GM19455 (cell line): ENCODE results near the gene NF1.

Experiments used
- ATAC-seq: cut with Tn5 transposase; IDR thresholded peaks from one replicate; pipeline ENCODE4 v1.9.1; 2021; ENCODE audit not compliant: unreplicated experiment

The NF1 gene

GRCh38 chr17:31397256-31397939 lies 302.6 kb downstream of the NF1 start:
- ATAC-seq: no peak

DNA sequence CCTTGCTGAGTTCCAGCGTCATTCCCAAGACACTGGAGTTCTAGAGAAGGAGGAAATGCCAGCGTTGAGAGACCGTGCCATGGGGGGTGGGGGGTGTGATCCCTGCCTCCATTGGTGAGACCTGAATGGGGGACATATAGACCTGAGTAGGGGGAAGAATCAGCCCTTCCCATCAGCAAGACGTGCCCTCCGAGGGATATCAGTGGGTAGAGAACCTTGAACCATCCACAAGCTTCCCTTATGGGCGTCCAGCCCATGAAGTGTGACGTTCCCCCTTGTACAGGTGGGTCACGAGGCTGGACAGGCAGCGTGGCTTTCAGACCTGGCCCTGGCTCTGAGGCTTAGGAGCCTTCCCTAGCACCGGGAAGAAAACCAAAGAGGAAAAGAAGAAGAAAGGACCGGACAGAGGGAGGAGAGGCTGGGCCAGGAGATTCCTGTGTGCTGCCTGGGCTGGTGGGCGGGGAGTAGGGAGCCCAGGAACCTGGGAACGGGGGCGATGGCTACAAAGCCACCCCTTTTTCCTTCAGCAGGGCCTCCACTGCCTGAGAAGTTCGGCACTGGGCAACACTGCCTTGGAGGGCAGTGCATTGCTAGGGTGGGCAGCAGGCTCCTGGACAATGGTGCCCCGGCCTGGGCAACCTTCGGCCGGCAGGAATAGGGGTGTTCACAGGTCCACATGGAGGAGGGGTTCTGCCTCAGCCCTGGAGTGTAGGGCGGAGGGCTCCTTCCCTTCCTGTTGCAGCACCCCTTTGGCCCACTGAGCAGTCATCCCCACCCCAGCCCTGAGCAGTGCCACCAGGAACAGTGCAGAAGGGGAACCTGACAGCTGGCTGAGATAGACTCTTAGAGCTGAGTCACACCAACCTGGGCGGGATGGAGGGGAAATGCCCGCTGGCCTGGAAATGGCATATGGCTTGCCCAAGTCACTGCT lies 303.9 kb downstream of the NF1 start:
- ATAC-seq: no peak

- ATAC-seq: no peak
These were observed 305.7 kb downstream of the NF1 start for GRCh38 chr17:31400481-31400950.

DNA sequence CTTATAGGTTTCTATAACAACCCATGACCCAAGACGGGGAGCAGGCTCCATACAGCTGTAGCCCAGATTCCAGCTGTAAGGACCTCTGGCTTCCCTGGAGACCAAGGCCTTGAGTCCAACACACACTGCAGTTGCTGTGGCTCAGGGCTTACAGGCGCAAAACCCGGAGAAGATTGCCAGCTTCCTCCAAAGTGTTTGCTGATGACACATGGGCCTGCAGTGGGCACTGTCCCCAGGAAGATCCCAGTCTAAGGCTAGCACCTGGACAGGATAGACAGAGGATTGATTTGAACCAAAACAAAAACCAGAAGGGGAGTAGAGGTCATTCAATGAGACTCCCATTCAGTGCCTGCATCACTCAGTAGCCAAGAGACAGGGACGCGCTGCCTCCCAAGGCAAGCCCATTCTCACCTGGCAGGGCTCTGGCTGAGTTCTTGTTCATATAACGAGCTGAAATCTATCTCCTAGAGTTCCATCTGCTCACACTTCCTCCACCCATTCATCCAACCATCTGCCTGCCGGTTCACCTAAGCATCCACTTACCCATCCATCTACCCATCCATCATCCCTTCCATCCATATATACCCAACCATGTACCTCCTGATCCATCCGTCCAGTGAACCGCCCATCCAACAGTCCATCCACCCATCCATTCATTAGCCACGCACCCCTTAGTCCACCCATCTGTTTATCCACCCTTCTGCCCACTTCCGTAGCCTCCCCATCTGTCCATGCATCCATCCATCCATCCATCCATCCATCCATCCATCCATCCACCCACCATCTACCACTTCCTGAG lies 306.9 kb downstream of the NF1 start:
- no peak for ATAC-seq

DNA sequence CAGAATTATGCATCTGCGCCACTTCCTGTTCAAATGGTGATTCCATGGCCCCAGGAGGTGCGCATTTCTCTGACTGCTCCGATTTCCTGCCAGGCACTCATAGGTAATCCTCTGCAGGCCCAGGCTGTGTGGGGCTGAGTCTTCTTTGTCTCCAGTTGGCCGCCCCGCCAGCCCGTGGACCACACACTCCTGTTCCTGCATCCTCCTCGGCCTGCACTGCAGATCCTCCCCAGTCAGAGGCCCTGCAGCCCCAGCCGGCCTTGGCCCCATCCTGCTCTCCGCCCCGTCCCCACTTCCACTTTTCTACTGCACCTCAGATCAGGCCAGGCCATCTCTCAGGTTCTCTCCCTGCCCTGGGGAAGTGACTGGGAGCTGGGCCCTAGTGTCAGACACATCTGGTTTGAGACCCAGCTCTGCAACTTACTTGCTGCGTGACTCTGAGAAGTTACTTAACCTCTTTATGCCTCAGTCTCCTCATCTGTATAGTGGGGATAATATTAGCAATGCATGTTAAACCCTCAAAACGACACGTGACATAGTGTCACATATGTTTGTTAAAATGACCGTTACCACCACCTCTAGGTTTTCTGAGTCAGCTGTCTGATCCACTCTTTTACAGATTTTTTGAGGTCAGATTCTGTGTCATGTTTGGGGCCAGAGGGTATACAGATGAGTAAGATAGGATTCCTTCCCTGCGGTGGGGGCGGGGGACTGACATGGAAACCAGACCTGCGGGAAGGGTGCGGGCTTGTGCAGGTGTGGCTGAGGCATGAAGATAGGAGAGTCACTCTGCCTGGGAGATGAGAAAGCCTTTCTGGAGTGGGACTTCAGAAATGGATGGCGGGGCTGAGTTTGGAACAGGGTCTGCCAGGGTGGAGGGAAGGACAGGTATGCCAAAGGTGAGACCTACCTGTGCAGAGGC lies 309.5 kb downstream of the NF1 start:
- no peak for ATAC-seq

GRCh38 chr17:31405890-31406371 lies 311.2 kb downstream of the NF1 start:
- no peak for ATAC-seq

GRCh38 chr17:31408586-31408985 lies 313.8 kb downstream of the NF1 start:
- no peak for ATAC-seq

GRCh38 chr17:31411707-31412285 lies 317.0 kb downstream of the NF1 start:
- ATAC-seq: no peak

- ATAC-seq: no peak
These were observed 317.7 kb downstream of the NF1 start for GRCh38 chr17:31412511-31412910.

DNA sequence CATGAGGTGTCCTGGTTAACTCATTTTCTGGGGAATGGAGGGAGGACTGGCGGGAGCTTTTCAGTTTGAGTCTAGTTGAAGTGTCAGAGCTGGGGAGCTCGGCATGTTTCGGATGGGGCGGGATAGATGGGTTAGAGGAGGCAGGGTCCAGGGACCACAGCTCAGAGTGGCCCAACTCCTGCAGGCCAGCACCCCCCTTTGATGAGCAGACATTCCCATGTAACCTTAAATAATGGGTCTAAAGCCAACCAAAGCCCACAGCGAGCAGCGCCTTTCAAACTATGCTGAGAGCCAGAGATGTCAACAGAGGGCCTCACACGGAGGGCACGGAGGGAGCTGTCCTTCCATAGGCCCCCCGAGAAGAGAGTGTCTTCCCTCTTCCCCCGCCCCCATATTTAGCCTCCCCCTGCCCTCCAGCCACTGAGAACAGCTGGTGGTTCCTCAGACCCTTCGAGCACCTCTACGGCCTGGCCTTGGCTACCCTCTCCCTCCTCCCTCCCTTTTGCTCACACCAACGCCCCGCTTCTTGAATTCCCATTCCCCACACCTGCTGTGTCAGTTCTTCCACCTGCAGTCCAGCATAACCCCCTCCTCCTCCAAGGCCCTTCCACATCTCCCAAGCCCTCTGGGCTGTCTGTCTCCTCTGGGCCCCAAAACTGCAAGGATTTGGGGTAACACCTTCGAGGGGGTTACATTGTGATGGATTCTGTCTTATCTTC lies 318.5 kb downstream of the NF1 start:
- ATAC-seq: no peak

- ATAC-seq: no peak
These were observed 319.2 kb downstream of the NF1 start for GRCh38 chr17:31413874-31414549.

- no peak for ATAC-seq
These were observed 319.8 kb downstream of the NF1 start for GRCh38 chr17:31414550-31414918.

DNA sequence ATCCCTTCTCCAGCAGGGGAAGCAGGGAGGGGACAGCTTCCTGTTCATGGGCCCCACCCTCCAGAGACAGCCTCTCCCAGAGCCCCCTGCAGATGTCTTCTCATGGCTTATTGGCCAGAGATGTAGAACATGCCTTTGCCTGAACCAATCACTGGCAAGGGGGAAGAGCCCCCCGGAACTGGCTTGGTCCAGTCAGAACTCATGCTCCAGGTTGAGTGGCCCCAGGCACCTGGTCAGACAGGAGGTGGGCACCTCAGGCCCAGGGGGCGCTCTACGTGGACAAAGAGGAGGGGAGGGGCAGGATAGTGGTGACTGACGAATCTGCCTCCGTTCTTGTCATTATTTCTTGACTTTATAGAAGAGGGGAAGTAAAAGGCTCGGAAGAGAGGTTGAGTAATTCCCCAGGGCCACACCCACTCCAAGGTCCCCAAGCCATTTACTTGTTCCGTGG lies 320.3 kb downstream of the NF1 start:
- no peak for ATAC-seq

- no peak for ATAC-seq
These were observed 321.1 kb downstream of the NF1 start for GRCh38 chr17:31415640-31416502.

GRCh38 chr17:31416503-31416923 lies 321.7 kb downstream of the NF1 start:
- no peak for ATAC-seq

GRCh38 chr17:31417051-31417792 lies 322.4 kb downstream of the NF1 start:
- no peak for ATAC-seq
